LNCaP clone FGC (cell line): Measurements from ENCODE around the gene SSX4B.
"Not testable (repeated sequence)": the region's sequence is repeated elsewhere in the genome, so short reads cannot be mapped to it uniquely, and the experiment has no call there.

Experiments
- DNase-seq: peaks from one replicate; pipeline ENCODE4 v3.0.0-alpha.2; 2011; ENCODE audit warnings: low read depth
- H3K4me3 ChIP-seq: 2 replicates; pipeline ENCODE4 v1.5.1; 2011; ENCODE audit warnings: mild to moderate bottlenecking, low read depth, low read length, control low read depth
- TF ChIP-seq, protein P1 (sequence below): IDR thresholded peaks from 2 replicates; pipeline ENCODE4 v1.5.1; 2012; ENCODE audit warnings: mild to moderate bottlenecking; ENCODE audit not compliant: control insufficient read depth, insufficient read depth; ENCODE audit errors: extremely low read depth

SSX4B gene

GRCh38 chrX:48450076-48450475 is 38.3 kb upstream of the SSX4B start:
- no peak for DNase-seq
- H3K4me3 ChIP-seq: no peak overlapping the region
- TF ChIP-seq, protein P1, sequence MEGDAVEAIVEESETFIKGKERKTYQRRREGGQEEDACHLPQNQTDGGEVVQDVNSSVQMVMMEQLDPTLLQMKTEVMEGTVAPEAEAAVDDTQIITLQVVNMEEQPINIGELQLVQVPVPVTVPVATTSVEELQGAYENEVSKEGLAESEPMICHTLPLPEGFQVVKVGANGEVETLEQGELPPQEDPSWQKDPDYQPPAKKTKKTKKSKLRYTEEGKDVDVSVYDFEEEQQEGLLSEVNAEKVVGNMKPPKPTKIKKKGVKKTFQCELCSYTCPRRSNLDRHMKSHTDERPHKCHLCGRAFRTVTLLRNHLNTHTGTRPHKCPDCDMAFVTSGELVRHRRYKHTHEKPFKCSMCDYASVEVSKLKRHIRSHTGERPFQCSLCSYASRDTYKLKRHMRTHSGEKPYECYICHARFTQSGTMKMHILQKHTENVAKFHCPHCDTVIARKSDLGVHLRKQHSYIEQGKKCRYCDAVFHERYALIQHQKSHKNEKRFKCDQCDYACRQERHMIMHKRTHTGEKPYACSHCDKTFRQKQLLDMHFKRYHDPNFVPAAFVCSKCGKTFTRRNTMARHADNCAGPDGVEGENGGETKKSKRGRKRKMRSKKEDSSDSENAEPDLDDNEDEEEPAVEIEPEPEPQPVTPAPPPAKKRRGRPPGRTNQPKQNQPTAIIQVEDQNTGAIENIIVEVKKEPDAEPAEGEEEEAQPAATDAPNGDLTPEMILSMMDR: no peak

DNA sequence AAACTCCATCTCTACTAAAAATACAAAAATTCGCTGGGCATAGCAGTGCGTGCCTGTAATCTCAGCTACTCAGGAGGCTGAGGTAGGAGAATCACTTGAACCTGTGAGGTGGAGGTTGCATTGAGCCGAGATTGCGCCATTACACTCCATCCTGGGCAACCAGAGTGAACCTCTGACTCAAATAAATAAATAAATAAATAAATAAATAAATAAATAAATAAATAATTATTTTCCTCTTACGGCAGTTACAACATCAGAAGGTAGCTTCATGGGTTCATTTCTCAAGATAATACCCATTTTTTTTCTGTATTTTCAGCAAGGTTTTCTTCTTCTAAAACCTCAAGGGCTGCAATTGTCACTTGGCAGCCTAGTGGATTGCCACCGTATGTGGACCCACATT is 35.4 kb upstream of the SSX4B start:
- H3K4me3 ChIP-seq: not testable (repeated sequence)

DNA sequence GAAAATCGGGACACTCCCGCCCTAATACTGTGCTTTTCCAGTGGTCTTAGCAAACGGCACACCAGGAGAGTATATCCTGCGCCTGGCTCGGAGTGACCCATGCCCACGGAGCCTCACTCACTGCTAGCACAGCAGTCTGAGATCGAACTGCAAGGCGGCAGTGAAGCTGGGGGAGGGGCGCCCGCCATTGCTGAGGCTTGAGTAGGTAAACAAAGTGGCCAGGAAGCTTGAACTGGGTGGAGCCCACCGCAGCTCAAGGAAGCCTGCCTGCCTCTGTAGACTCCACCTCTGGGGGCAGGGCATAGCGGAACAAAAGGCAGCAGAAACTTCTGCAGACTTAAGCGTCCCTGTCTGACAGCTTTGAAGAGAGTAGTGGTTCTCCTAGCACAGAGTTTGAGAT is 22.0 kb upstream of the SSX4B start:
- DNase-seq: not testable (repeated sequence)
- 0 out of 2 replicates have a peak overlapping the region, but pooled peaks have one; percentile 9 for H3K4me3 ChIP-seq

More for the DNA sequence above, 35.4 kb upstream of the SSX4B start:
- DNase-seq: not testable (repeated sequence)

DNA sequence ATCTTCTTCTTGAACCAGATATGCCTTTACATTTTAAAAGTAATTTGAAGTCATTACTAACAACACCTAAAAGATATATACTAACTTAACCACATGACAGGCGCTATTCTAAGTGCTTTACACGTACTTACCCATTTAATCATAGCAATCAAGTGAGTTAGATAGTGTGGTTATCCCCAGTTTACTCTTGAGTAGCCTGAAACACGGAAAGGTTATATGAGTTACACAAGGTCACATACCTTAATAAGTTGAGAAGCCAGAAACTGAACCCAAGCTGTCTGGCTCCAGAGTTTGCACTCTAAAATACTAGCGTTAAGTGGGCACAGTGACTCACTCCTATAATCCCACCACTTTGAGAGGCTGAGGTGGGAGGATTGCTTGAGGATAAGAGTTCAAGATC is 18.4 kb upstream of the SSX4B start:
- DNase-seq, H3K4me3 ChIP-seq: not testable (repeated sequence)

DNA sequence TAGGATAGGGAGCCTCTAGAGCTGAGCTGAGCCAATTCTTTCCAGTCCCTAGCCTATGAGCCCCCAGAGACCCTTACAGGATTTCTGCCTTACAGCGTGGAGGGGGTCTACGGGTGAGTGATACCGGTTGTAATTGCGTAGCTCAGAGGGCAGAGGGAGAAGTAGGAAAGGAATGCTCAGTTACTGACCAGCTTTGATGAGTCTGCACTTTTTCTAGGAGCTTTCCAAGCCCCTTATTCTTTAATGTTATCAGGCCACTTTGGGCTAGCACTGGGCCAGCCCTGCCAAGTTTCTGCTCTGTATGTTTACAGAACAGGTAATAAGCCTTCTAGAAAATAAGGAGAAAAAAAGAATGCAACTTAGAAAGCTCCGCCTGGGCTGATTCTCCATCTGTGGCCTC is 17.8 kb upstream of the SSX4B start:
- H3K4me3 ChIP-seq, DNase-seq: not testable (repeated sequence)

- DNase-seq: not testable (repeated sequence)
Measured at GRCh38 chrX:48427027-48427716, 15.4 kb upstream of the SSX4B start.

GRCh38 chrX:48397825-48398224 is 13.9 kb downstream of the SSX4B start:
- DNase-seq, H3K4me3 ChIP-seq: not testable (repeated sequence)

More at GRCh38 chrX:48427027-48427716, 15.4 kb upstream of the SSX4B start:
- not testable (repeated sequence) for H3K4me3 ChIP-seq

GRCh38 chrX:48396931-48397330 is 14.8 kb downstream of the SSX4B start:
- H3K4me3 ChIP-seq: not testable (repeated sequence)

GRCh38 chrX:48383239-48383638 is 28.5 kb downstream of the SSX4B start, which contains the start of gene SSX4:
SSX4 (plus strand) TSS chrX:48383539; CDS start chrX:48384054, 515 bp downstream.
- not testable (repeated sequence) for DNase-seq, H3K4me3 ChIP-seq

More at GRCh38 chrX:48396931-48397330, 14.8 kb downstream of the SSX4B start:
- DNase-seq: not testable (repeated sequence)

DNA sequence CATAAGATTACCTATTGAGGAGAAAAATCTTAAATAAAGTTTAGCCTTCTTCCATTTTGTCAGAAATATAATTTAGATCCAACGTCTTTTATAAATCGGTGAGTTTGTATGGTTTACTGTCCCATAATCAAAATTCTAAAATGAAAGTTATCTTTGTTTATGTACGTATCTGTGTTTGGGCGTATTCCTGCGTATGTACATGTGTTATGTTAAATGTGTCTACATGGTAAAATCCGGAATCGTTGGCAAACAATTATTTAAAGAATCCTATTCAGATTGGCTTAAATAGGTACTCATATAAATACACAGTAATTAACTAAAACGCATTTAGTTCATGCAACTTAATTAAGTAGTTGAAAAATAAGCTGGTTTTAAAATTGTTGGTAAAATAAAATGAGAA is 41.4 kb downstream of the SSX4B start:
- not testable (repeated sequence) for H3K4me3 ChIP-seq, DNase-seq

GRCh38 chrX:48367717-48368408 is 43.9 kb downstream of the SSX4B start:
- H3K4me3 ChIP-seq, DNase-seq: not testable (repeated sequence)

- H3K4me3 ChIP-seq: not testable (repeated sequence)
Measured at GRCh38 chrX:48359281-48359680, 52.5 kb downstream of the SSX4B start.

DNA sequence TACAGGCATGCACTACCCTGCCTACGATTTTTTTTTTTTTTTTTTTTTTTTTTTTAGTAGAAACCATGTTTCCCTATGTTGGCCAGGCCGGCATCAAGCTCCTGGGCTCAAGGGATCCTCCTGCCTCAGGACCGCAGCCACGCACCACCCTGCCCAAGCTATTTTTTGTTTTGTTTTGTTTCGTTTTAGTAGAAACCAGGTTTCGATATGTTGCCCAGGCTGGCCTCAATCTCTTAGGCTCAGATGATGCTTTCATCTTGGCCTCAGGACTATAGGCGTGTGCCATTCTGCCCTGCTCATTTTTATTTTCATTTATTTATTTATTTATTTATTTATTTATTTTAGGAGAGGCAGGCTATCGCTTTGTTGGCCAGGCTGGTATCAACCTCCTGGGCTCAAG is 54.1 kb downstream of the SSX4B start:
- no peak overlapping the region for H3K4me3 ChIP-seq
- no peak for DNase-seq
- TF ChIP-seq, protein P1: no peak

More at GRCh38 chrX:48359281-48359680, 52.5 kb downstream of the SSX4B start:
- DNase-seq: not testable (repeated sequence)

DNA sequence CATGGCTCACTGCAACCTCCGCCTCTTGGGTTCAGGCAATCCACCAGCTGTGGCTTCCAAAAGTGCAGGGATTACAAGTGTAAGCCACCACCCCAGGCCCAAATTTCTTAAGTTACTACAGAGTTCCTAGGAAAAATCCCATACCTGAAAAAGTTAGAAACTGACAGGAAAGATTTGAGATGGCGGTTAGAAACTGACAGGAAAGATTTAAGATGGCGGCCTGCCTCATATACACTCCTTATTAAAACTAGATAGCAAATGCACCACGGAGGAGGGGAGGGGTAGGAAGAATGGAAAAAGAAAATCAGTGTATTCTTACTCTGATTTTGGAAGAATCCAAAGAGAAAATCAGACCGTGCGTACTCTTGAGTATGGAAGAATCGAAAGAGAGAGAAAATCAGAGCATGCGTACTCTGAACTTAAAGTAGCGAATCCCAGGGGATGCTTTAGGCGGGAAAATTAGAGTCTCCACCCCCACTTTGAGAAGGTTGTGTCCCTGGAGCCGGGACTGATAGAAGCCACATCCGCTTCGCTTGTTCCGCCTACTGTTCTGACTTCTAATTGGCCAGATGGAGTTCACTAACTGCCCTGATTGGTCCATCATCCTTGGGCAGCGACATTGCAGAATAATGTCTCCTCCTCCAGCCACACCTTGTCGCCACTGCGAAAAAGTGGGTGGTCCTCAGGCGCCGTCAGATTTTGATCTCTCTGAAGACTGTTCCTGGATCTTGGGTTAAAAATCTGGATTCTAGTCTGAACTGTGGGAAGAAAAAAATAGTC is 55.3 kb downstream of the SSX4B start, which contains the start of gene SSX3:
Gene SSX3 (minus strand): TSS at position 389 of the 780 bp plus-strand sequence. CDS start 1,454 bp downstream, outside the sequence.
- not testable (repeated sequence) for H3K4me3 ChIP-seq, DNase-seq
